HL-60 (cell line): ENCODE results near the gene CFAP210.

ENCODE experiments used
- GABPA ChIP-seq: IDR thresholded peaks from 2 replicates; pipeline ENCODE4 v1.6.1; 2012; ENCODE audit warnings: low read depth
- POLR2AphosphoS5 ChIP-seq: IDR thresholded peaks from 2 replicates; pipeline ENCODE4 v1.6.1; 2012; ENCODE audit warnings: low read depth
- SPI1 ChIP-seq: IDR thresholded peaks from 2 replicates; pipeline ENCODE4 v1.6.1; 2012; ENCODE audit warnings: low read depth, mild to moderate bottlenecking, borderline replicate concordance
- TF ChIP-seq, protein P1 (sequence below): IDR thresholded peaks from one replicate; pipeline ENCODE4 v1.5.1; 2011; ENCODE audit warnings: low read length, control low read depth, inconsistent platforms; ENCODE audit not compliant: insufficient read depth
- TF ChIP-seq, protein P2 (sequence below): IDR thresholded peaks from 2 replicates; pipeline ENCODE4 v1.6.1; 2012; ENCODE audit warnings: low read depth; ENCODE audit not compliant: insufficient replicate concordance

DNA sequence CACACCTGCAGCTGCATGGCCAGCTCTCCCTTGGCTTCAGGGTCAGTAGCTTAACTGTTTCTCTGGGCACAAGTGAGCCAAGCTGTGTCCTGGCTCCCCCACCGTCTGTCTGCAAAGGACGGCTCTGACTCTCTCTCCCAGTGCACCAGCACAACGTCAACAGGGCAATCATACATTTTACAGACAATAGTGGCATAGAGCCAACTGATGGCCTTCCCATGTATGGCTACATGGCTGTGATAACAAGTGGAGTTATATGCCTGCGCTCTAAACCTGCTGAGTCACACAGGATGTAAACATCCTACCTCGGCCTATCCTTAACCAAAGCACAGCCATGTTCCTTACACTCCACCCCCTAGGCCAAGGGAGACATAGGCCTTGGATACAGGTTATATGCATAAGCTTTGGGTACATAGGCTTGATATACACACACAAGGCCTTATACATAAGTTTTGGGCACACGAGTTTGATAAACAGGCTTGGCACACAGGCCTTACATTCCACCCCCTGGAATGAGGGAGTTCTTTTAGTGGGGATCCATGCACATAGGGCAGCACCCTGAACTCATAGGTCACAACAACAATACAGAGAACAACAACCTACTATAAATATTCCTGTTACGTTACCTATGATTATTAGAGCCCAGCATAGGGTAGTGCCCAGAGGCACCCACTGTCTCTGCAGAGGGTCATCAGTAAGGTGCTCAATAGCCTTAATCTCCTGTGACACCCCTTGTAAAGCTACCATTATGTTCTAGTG is 17.7 kb upstream of the CFAP210 start:
- TF ChIP-seq, protein P1, sequence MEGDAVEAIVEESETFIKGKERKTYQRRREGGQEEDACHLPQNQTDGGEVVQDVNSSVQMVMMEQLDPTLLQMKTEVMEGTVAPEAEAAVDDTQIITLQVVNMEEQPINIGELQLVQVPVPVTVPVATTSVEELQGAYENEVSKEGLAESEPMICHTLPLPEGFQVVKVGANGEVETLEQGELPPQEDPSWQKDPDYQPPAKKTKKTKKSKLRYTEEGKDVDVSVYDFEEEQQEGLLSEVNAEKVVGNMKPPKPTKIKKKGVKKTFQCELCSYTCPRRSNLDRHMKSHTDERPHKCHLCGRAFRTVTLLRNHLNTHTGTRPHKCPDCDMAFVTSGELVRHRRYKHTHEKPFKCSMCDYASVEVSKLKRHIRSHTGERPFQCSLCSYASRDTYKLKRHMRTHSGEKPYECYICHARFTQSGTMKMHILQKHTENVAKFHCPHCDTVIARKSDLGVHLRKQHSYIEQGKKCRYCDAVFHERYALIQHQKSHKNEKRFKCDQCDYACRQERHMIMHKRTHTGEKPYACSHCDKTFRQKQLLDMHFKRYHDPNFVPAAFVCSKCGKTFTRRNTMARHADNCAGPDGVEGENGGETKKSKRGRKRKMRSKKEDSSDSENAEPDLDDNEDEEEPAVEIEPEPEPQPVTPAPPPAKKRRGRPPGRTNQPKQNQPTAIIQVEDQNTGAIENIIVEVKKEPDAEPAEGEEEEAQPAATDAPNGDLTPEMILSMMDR, result no peak
- TF ChIP-seq GABPA, result no peak
- TF ChIP-seq POLR2AphosphoS5, result no peak
- TF ChIP-seq, protein P2, sequence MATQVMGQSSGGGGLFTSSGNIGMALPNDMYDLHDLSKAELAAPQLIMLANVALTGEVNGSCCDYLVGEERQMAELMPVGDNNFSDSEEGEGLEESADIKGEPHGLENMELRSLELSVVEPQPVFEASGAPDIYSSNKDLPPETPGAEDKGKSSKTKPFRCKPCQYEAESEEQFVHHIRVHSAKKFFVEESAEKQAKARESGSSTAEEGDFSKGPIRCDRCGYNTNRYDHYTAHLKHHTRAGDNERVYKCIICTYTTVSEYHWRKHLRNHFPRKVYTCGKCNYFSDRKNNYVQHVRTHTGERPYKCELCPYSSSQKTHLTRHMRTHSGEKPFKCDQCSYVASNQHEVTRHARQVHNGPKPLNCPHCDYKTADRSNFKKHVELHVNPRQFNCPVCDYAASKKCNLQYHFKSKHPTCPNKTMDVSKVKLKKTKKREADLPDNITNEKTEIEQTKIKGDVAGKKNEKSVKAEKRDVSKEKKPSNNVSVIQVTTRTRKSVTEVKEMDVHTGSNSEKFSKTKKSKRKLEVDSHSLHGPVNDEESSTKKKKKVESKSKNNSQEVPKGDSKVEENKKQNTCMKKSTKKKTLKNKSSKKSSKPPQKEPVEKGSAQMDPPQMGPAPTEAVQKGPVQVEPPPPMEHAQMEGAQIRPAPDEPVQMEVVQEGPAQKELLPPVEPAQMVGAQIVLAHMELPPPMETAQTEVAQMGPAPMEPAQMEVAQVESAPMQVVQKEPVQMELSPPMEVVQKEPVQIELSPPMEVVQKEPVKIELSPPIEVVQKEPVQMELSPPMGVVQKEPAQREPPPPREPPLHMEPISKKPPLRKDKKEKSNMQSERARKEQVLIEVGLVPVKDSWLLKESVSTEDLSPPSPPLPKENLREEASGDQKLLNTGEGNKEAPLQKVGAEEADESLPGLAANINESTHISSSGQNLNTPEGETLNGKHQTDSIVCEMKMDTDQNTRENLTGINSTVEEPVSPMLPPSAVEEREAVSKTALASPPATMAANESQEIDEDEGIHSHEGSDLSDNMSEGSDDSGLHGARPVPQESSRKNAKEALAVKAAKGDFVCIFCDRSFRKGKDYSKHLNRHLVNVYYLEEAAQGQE, result no peak
- no peak for TF ChIP-seq SPI1
